ENCODE data around the gene GCNT2.
"Not testable (repeated sequence)": the region's sequence is repeated elsewhere in the genome, so short reads cannot be mapped to it uniquely, and the experiment has no call there.

Gene GCNT2

GRCh38 chr6:10582774-10583508 is 61.8 kb downstream of the GCNT2 start:
- no peak for DNase-seq

- DNase-seq, result no peak
These were observed 62.4 kb downstream of the GCNT2 start for GRCh38 chr6:10583509-10583901.

GRCh38 chr6:10584607-10585006 is 63.5 kb downstream of the GCNT2 start:
- no peak for DNase-seq

- no peak for DNase-seq
These were observed 64.2 kb downstream of the GCNT2 start for GRCh38 chr6:10585209-10585845.

- no peak for DNase-seq
These were observed 65.2 kb downstream of the GCNT2 start for GRCh38 chr6:10586302-10586701.

GRCh38 chr6:10587656-10588406 is 66.7 kb downstream of the GCNT2 start:
- no peak for DNase-seq

GRCh38 chr6:10588562-10589428 is 67.6 kb downstream of the GCNT2 start:
- DNase-seq, result no peak

- no peak for DNase-seq
These were observed 68.2 kb downstream of the GCNT2 start for GRCh38 chr6:10589429-10589727.

- DNase-seq, result no peak
These were observed 68.8 kb downstream of the GCNT2 start for GRCh38 chr6:10589983-10590382.

- no peak for DNase-seq
These were observed 70.4 kb downstream of the GCNT2 start for GRCh38 chr6:10591422-10592160.

- no peak for DNase-seq
These were observed 74.8 kb downstream of the GCNT2 start for GRCh38 chr6:10595731-10596664.

- DNase-seq, result no peak
These were observed 76.4 kb downstream of the GCNT2 start for GRCh38 chr6:10597499-10598001.

- DNase-seq, result no peak
These were observed 77.2 kb downstream of the GCNT2 start for GRCh38 chr6:10598084-10598960.

GRCh38 chr6:10599046-10599445 is 77.9 kb downstream of the GCNT2 start:
- no peak for DNase-seq

- DNase-seq, result not testable (repeated sequence)
These were observed 79.5 kb downstream of the GCNT2 start for GRCh38 chr6:10600681-10601080.

- no peak for DNase-seq
These were observed 82.1 kb downstream of the GCNT2 start for GRCh38 chr6:10603219-10603618.

GRCh38 chr6:10609038-10609437 is 87.9 kb downstream of the GCNT2 start:
- DNase-seq, result no peak

GRCh38 chr6:10610289-10610688 is 89.1 kb downstream of the GCNT2 start:
- no peak for DNase-seq

GRCh38 chr6:10612161-10612560 is 91.0 kb downstream of the GCNT2 start:
- DNase-seq, result no peak

GRCh38 chr6:10613077-10613476 is 91.9 kb downstream of the GCNT2 start:
- DNase-seq, result no peak

Measured in activated CD8-positive, alpha-beta memory T cell treated with anti-CD3 and anti-CD28 coated beads, Interleukin-2, amount 50 U/mL, for 48 hours (primary cell).